Right atrium auricular region (tissue), 2 donors: ENCODE data around the gene KATNB1. TPM values are rescaled to one million over a fixed set of nuclear protein-coding genes. Genes with fewer than 3 reads are reported as not detected.

Experiments
- DNase-seq: peaks from one replicate; pipeline ENCODE4 v3.0.0-alpha.2; 2019; ENCODE audit warnings: low spot score
- H3K27ac ChIP-seq, 2 donors: fragments of 200-600 bp; sonication (generic); 1 replicate in 1 of 2; 2 replicates in 1 of 2; pipeline ENCODE4 v1.5.1; 2016 to 2019
- H3K27me3 ChIP-seq, 2 donors: fragments of 200-600 bp; sonication (generic); one replicate each; pipeline versions ENCODE4 v1.5.1 to v1.6.0; 2017 to 2019
- H3K36me3 ChIP-seq: fragments of 200-600 bp; sonication (generic); one replicate; pipeline ENCODE4 v1.5.1; 2016
- H3K4me1 ChIP-seq, 2 donors: fragments of 200-600 bp; sonication (generic); one replicate each; pipeline versions ENCODE4 v1.5.1 to v1.6.0; 2017 to 2019
- H3K4me3 ChIP-seq, 2 donors: fragments of 200-600 bp; sonication (generic); 1 replicate in 1 of 2; 2 replicates in 1 of 2; pipeline ENCODE4 v1.5.1; 2017 to 2019; ENCODE audit warnings: mild to moderate bottlenecking in 1 of 2, moderate library complexity in 1 of 2
- H3K9me3 ChIP-seq, 2 donors: fragments of 200-600 bp; sonication (generic); one replicate each; pipeline ENCODE4 v1.5.1; 2019
- CTCF ChIP-seq, 2 donors: fragments of 200-600 bp; sonication (generic); IDR thresholded peaks; one replicate each; pipeline ENCODE4 v1.5.1; 2019; ENCODE audit warnings: antibody characterized with exemption in 2 of 2
- microRNA-seq, 2 donors: library from miRNA; unstranded; fragments of <30 nt; microRNA quantifications; one replicate each; pipeline ENCODE4, GENCODE V29; 2016 to 2017; ENCODE audit warnings: borderline number of aligned reads in 2 of 2, borderline replicate concordance in 1 of 2
- total RNA-seq, 2 donors: library from RNA; depleted of rRNA; stranded (reverse); fragments of >200 nt; gene quantifications; one replicate each; pipeline ENCODE4 v1.1.0, GENCODE V29; 2016

Gene KATNB1
- total RNA-seq, 2 donors from 2014 or later, result 11.7 TPM

- Histone ChIP-seq H3K4me3 (no peak overlapping the region), H3K4me1 (peaks cover 0 to 61% of the 10 kb centered on the region in 2 donors), H3K27ac (no peak overlapping the region), H3K27me3 (no peaks in the 10 kb centered on the region), H3K36me3 (no peaks in the 10 kb centered on the region), H3K9me3 (no peaks in the 10 kb centered on the region)
- no peak for TF ChIP-seq CTCF (IDR thresholded peaks at IDR 0.05)
- DNase-seq, result no peak
Measured at GRCh38 chr16:57805176-57805575, 69.6 kb downstream of the KATNB1 start.

Small RNAs within 50 kb of the gene (microRNA-seq; reads per million reads assigned to microRNA genes)
- gene MIR6772, result 0 to 0.71 reads per million in 2 donors

Other genes starting within 250 kb of the KATNB1 start
- gene DOK4, start 249.3 kb upstream of the KATNB1 start, total RNA-seq, result 10 to 100 TPM; 15.2 to 34.2 TPM
- 10 to 100 TPM; 11.2 to 15.1 TPM for gene CCDC102A, start 199.2 kb upstream of the KATNB1 start, total RNA-seq
- gene ADGRG5, start 193.1 kb upstream of the KATNB1 start, total RNA-seq, result under 1 TPM; 0.08 to 0.44 TPM
- 10 to 100 TPM; 12.6 to 25.5 TPM for gene ADGRG1, start 107.1 kb upstream of the KATNB1 start, total RNA-seq
- gene ADGRG3, start 67.5 kb upstream of the KATNB1 start, total RNA-seq, result 1 to 10 TPM in 1 of 2 donors, under 1 TPM in 1; 0.75 to 1.0 TPM
- not detected for gene DRC7, start 41.0 kb upstream of the KATNB1 start, total RNA-seq
- gene KIFC3, start 66.7 kb downstream of the KATNB1 start, total RNA-seq, result 10 to 100 TPM; 40.6 to 59.5 TPM
- gene CNGB1, start 235.4 kb downstream of the KATNB1 start, total RNA-seq, result not detected